IMR-90 (cell line): ENCODE measurements around the gene ISG20L2. TPM values are rescaled to one million over a fixed set of nuclear protein-coding genes. Genes with fewer than 3 reads are reported as not detected.
A peak's percentile ranks its signal among the peaks of the same experiment; 100 is the strongest.

Source experiments
- ATAC-seq: fragments of 200-7000 bp; cut with Tn5 transposase; 2 replicates; pipeline ENCODE4 v1.9.1; 2020; ENCODE audit warnings: low read depth, mild to moderate bottlenecking, moderate library complexity
- BruUV-seq: library from RNA; stranded (reverse); fragments of 400-500 nt; replicated peaks from 2 replicates; lab custom pipeline; 2021; lab: Mats Ljungman, UMichigan
- CTCF ChIA-PET: fragments of 300-600 bp; formaldehyde crosslinking; extraction: SDS; loops from one replicate; lab custom pipeline; 2021; ENCODE audit warnings: antibody characterized with exemption; lab: Yijun Ruan, JAX
- POLR2A ChIA-PET: fragments of 300-600 bp; sonication (Branson Sonifier 250); formaldehyde crosslinking; loops from one replicate; lab custom pipeline; 2022; ENCODE audit warnings: antibody characterized with exemption; ENCODE audit not compliant: unreplicated experiment; lab: Charles Lee
- DNase-seq: peaks from one replicate; pipeline ENCODE4 v3.0.0; 2013
- H2AFZ ChIP-seq: replicated peaks from 2 replicates; pipeline ENCODE3; 2013; ENCODE audit warnings: low read length, mild to moderate bottlenecking; ENCODE audit not compliant: poor library complexity
- H2AK5ac ChIP-seq: 2 replicates; pipeline ENCODE4 v1.6.1; 2013; ENCODE audit warnings: low read depth, low read length, inconsistent platforms
- H2AK9ac ChIP-seq: replicated peaks from 2 replicates; pipeline ENCODE3; 2013; ENCODE audit warnings: mild to moderate bottlenecking, low read depth, low read length, moderate library complexity; ENCODE audit not compliant: poor library complexity
- H2BK120ac ChIP-seq: 2 replicates; pipeline ENCODE4 v1.6.1; 2013; ENCODE audit warnings: low read depth, low read length, inconsistent platforms
- H2BK15ac ChIP-seq: 3 replicates; pipeline ENCODE4 v1.6.1; 2013; ENCODE audit warnings: low read depth, low read length, inconsistent platforms
- H2BK20ac ChIP-seq: 2 replicates; pipeline ENCODE4 v1.6.1; 2013; ENCODE audit warnings: low read depth, mild to moderate bottlenecking, inconsistent platforms, low read length, moderate library complexity
- H2BK5ac ChIP-seq: 2 replicates; pipeline ENCODE4 v1.6.1; 2013; ENCODE audit warnings: mild to moderate bottlenecking, low read depth, low read length, inconsistent platforms; ENCODE audit not compliant: poor library complexity, severe bottlenecking
- H3K14ac ChIP-seq: replicated peaks from 2 replicates; pipeline ENCODE4 v1.6.1; 2013; ENCODE audit warnings: low read depth, low read length, inconsistent platforms
- H3K18ac ChIP-seq: 2 replicates; pipeline ENCODE4 v1.6.1; 2013; ENCODE audit warnings: low read depth, low read length, control low read depth
- H3K23ac ChIP-seq: 2 replicates; pipeline ENCODE4 v1.6.1; 2013; ENCODE audit warnings: low read depth, low read length, inconsistent platforms
- H3K27ac ChIP-seq: 2 replicates; pipeline ENCODE4 v1.5.1; 2013; ENCODE audit warnings: mild to moderate bottlenecking, control low read depth, low read length; ENCODE audit not compliant: insufficient read depth
- H3K27me3 ChIP-seq: 2 replicates; pipeline ENCODE4 v1.6.1; 2013; ENCODE audit warnings: low read length; ENCODE audit not compliant: control insufficient read depth, insufficient read depth
- H3K36me3 ChIP-seq: 2 replicates; pipeline ENCODE4 v1.6.1; 2013; ENCODE audit warnings: low read length, mixed read lengths; ENCODE audit not compliant: control insufficient read depth, insufficient read depth
- H3K4ac ChIP-seq: 2 replicates; pipeline ENCODE4 v1.6.1; 2013; ENCODE audit warnings: low read depth, low read length, inconsistent platforms
- H3K4me1 ChIP-seq: 2 replicates; pipeline ENCODE4 v1.6.1; 2013; ENCODE audit warnings: low read length, mixed read lengths; ENCODE audit not compliant: control insufficient read depth, insufficient read depth
- H3K4me2 ChIP-seq: 2 replicates; pipeline ENCODE4 v1.6.1; 2013; ENCODE audit warnings: low read depth, mild to moderate bottlenecking, control low read depth, low read length, moderate library complexity
- H3K4me3 ChIP-seq: 2 replicates; pipeline ENCODE4 v1.5.1; 2013; ENCODE audit warnings: low read depth, mild to moderate bottlenecking, control low read depth, low read length, moderate library complexity; ENCODE audit not compliant: insufficient read depth
- H3K56ac ChIP-seq: 2 replicates; pipeline ENCODE4 v1.6.1; 2013; ENCODE audit warnings: low read length, inconsistent platforms; ENCODE audit not compliant: insufficient read depth; ENCODE audit errors: extremely low read depth
- H3K79me1 ChIP-seq, 2 experiments: 2 replicates each; pipeline ENCODE4 v1.6.1; 2013; ENCODE audit warnings: low read length in 2 of 2, inconsistent platforms in 1 of 2, low read depth in 1 of 2
- H3K9ac ChIP-seq: 2 replicates; pipeline ENCODE4 v1.6.1; 2013; ENCODE audit warnings: low read depth, low read length, control low read depth
- H3K9me1 ChIP-seq: 2 replicates; pipeline ENCODE4 v1.6.1; 2013; ENCODE audit warnings: low read length, inconsistent platforms; ENCODE audit not compliant: insufficient read depth
- H3K9me3 ChIP-seq: 2 replicates; pipeline ENCODE4 v1.6.1; 2013; ENCODE audit warnings: low read length; ENCODE audit not compliant: control insufficient read depth, insufficient read depth
- H4K20me1 ChIP-seq: 2 replicates; pipeline ENCODE4 v1.6.1; 2013; ENCODE audit warnings: low read length, inconsistent platforms; ENCODE audit not compliant: insufficient read depth
- H4K5ac ChIP-seq: 2 replicates; pipeline ENCODE4 v1.6.1; 2013; ENCODE audit warnings: mild to moderate bottlenecking, low read depth, low read length, control low read depth
- H4K8ac ChIP-seq, 2 experiments: 2 replicates each; pipeline ENCODE4 v1.6.1; 2013; ENCODE audit warnings: low read depth in 2 of 2, low read length in 2 of 2, control low read depth in 1 of 2, inconsistent platforms in 1 of 2
- H4K91ac ChIP-seq: 2 replicates; pipeline ENCODE4 v1.6.1; 2013; ENCODE audit warnings: low read depth, low read length, inconsistent platforms; ENCODE audit not compliant: insufficient read depth
- CEBPB ChIP-seq: IDR thresholded peaks from 2 replicates; pipeline ENCODE4 v1.6.1; 2012; ENCODE audit warnings: low read depth, low read length, improper control_type of control experiment
- FOS ChIP-seq: fragments of 150-350 bp; IDR thresholded peaks from 2 replicates; pipeline ENCODE4 v1.6.1; 2016; ENCODE audit warnings: low read depth, low read length
- MAFK ChIP-seq: IDR thresholded peaks from 2 replicates; pipeline ENCODE4 v1.6.1; 2012; ENCODE audit warnings: low read depth, low read length, improper control_type of control experiment
- MAZ ChIP-seq: IDR thresholded peaks from 2 replicates; pipeline ENCODE4 v1.6.1; 2012; ENCODE audit warnings: low read depth, mild to moderate bottlenecking, low read length, improper control_type of control experiment, moderate library complexity, borderline replicate concordance
- MXI1 ChIP-seq: IDR thresholded peaks from 2 replicates; pipeline ENCODE4 v1.6.1; 2012; ENCODE audit warnings: low read depth, mild to moderate bottlenecking, low read length, moderate library complexity, borderline replicate concordance
- USF2 ChIP-seq: fragments of 150-350 bp; IDR thresholded peaks from 2 replicates; pipeline ENCODE4 v1.6.1; 2017; ENCODE audit warnings: mild to moderate bottlenecking, antibody characterized with exemption, low read length, low read depth
- WGBS, 2 experiments: methylation state at CpG; one replicate each; pipeline versions ENCODE4 v1.1.5 to v1.1.7; 2013; ENCODE audit warnings: missing lambda C conversion rate in 2 of 2; ENCODE audit not compliant: insufficient read length in 1 of 2; ENCODE audit errors: extremely low coverage in 2 of 2; 5-methylcytosine and 5-hydroxymethylcytosine counted together
- dilution Hi-C: fragments of 300-500 bp; cut with HindIII; formaldehyde crosslinking; loops from one replicate; pipeline ENCODE4 v1.14.3; 2018; ENCODE audit warnings: low sequenced_read_pairs; ENCODE audit not compliant: unreplicated experiment
- in situ Hi-C: fragments of 300-500 bp; cut with MboI; formaldehyde crosslinking; loops from 3 replicates; pipeline ENCODE4 v1.14.3; 2019; ENCODE audit warnings: low sequenced_read_pairs, inconsistent platforms, mixed read lengths
- intact Hi-C: fragments of 100-400 bp; cut with micrococcal nuclease; formaldehyde crosslinking; loops from 2 replicates; pipeline ENCODE4 v1.10.0; 2022
- polyA plus RNA-seq, 3 experiments: library from polyadenylated mRNA; depleted of rRNA; stranded (reverse); fragments of >200 nt; gene quantifications; 2 replicates each; pipeline ENCODE4 v1.2.3, GENCODE V29; 2012; ENCODE audit warnings: low replicate concordance in 1 of 3
- total RNA-seq: library from RNA; depleted of rRNA; stranded (reverse); fragments of >200 nt; gene quantifications from 2 replicates; pipeline ENCODE4 v1.2.3, GENCODE V29; 2012

Gene ISG20L2
- total and polyA plus RNA-seq, 2 of the 4 experiments (the other 2 are of a cell fraction), result 17.0 to 27.3 TPM

GRCh38 chr1:156749419-156750118 lies 21.0 kb upstream of the ISG20L2 start (continued):
- TF ChIP-seq FOS, result no peak

- peak overlapping the region; percentile 93 for H3K4me2 ChIP-seq
- dilution Hi-C loops, result no loop called here
- peak overlapping the region; percentile 97; the same call in 2 of the 3 replicates for H2BK15ac ChIP-seq
- H4K20me1 ChIP-seq, result 0 out of 2 replicates have a peak, but pooled peaks cover 11% of the 10 kb centered on the region
- peaks cover 35% of the 10 kb centered on the region for H3K4me1 ChIP-seq
- H3K9ac ChIP-seq, result peak overlapping the region; percentile 78
- in situ Hi-C loops, result no loop called here
- peak overlapping the region; percentile 98 for H3K4ac ChIP-seq
- no CpG with 5 or more reads among the region's 9 CpGs for WGBS, 2 experiments
- TF ChIP-seq USF2 (peak; percentile 76), MAZ (no peak), MAFK (no peak), MXI1 (0 out of 2 replicates have a peak, but pooled peaks have one; percentile 25), CEBPB (peak; percentile 64)
- H4K91ac ChIP-seq, result peak overlapping the region; percentile 99
- H3K4me3 ChIP-seq, result peak overlapping the region; percentile 1
- H3K9me1 ChIP-seq, result peaks cover 25% of the 10 kb centered on the region; the same call in 1 of the 2 replicates
- POLR2A ChIA-PET, result no interaction called here
- H3K27me3 ChIP-seq, result no peaks in the 10 kb centered on the region
- CTCF ChIA-PET, result no interaction called here
- H3K27ac ChIP-seq, result peak overlapping the region; percentile 95
- peak overlapping the region; percentile 90 for H4K5ac ChIP-seq
- intact Hi-C loops, result no loop called here
- no TSS peak for BruUV-seq
- peak overlapping the region; percentile 93 to 96 for H4K8ac ChIP-seq
- H2AK5ac ChIP-seq, result peak overlapping the region; percentile 83
- peak overlapping the region; percentile 73 for H3K18ac ChIP-seq
- H3K23ac ChIP-seq, result peak overlapping the region; percentile 97
- H2AK9ac ChIP-seq, result peak overlapping the region; percentile 100
- peaks cover 16 to 68% of the 10 kb centered on the region in 2 experiments for H3K79me1 ChIP-seq
- H3K14ac ChIP-seq, result peak overlapping the region; percentile 99
- DNase-seq (peak; percentile 63), ATAC-seq (no peak)
- H2BK20ac ChIP-seq, result peak overlapping the region; percentile 74
- peaks cover 8% of the 10 kb centered on the region; the same call in 1 of the 2 replicates for H3K36me3 ChIP-seq
- H3K56ac ChIP-seq, result peak overlapping the region; percentile 91
- H2BK120ac ChIP-seq, result peak overlapping the region; percentile 95
- H2AFZ ChIP-seq, result peak overlapping the region; percentile 49
- H2BK5ac ChIP-seq, result peak overlapping the region; percentile 98
- no peaks in the 10 kb centered on the region for H3K9me3 ChIP-seq
Measured at GRCh38 chr1:156748670-156749418, 20.3 kb upstream of the ISG20L2 start.
